ENCODE data around the gene EFCAB6. TPM values are rescaled to one million over a fixed set of nuclear protein-coding genes. Genes with fewer than 3 reads are reported as not detected.

Gene EFCAB6
- total RNA-seq, 1 experiment from 2014 or later = 0.94 TPM

GRCh38 chr22:43510281-43511070 is 301.6 kb downstream of the EFCAB6 start (continued):
- TF ChIP-seq, protein P1, sequence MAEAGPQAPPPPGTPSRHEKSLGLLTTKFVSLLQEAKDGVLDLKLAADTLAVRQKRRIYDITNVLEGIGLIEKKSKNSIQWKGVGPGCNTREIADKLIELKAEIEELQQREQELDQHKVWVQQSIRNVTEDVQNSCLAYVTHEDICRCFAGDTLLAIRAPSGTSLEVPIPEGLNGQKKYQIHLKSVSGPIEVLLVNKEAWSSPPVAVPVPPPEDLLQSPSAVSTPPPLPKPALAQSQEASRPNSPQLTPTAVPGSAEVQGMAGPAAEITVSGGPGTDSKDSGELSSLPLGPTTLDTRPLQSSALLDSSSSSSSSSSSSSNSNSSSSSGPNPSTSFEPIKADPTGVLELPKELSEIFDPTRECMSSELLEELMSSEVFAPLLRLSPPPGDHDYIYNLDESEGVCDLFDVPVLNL (CRISPR knock-in tag; IDR thresholded peaks at IDR 0.05; ENCODE audit: borderline replicate concordance, low read depth) = no peak
- no peak for TF ChIP-seq ZNF317 (CRISPR knock-in tag; IDR thresholded peaks at IDR 0.05; ENCODE audit: borderline replicate concordance, low read depth)
- TF ChIP-seq, protein P2, sequence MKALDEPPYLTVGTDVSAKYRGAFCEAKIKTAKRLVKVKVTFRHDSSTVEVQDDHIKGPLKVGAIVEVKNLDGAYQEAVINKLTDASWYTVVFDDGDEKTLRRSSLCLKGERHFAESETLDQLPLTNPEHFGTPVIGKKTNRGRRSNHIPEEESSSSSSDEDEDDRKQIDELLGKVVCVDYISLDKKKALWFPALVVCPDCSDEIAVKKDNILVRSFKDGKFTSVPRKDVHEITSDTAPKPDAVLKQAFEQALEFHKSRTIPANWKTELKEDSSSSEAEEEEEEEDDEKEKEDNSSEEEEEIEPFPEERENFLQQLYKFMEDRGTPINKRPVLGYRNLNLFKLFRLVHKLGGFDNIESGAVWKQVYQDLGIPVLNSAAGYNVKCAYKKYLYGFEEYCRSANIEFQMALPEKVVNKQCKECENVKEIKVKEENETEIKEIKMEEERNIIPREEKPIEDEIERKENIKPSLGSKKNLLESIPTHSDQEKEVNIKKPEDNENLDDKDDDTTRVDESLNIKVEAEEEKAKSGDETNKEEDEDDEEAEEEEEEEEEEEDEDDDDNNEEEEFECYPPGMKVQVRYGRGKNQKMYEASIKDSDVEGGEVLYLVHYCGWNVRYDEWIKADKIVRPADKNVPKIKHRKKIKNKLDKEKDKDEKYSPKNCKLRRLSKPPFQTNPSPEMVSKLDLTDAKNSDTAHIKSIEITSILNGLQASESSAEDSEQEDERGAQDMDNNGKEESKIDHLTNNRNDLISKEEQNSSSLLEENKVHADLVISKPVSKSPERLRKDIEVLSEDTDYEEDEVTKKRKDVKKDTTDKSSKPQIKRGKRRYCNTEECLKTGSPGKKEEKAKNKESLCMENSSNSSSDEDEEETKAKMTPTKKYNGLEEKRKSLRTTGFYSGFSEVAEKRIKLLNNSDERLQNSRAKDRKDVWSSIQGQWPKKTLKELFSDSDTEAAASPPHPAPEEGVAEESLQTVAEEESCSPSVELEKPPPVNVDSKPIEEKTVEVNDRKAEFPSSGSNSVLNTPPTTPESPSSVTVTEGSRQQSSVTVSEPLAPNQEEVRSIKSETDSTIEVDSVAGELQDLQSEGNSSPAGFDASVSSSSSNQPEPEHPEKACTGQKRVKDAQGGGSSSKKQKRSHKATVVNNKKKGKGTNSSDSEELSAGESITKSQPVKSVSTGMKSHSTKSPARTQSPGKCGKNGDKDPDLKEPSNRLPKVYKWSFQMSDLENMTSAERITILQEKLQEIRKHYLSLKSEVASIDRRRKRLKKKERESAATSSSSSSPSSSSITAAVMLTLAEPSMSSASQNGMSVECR (CRISPR knock-in tag; IDR thresholded peaks at IDR 0.05; ENCODE audit: borderline replicate concordance) = no peak

GRCh38 chr22:43509337-43509736 is 302.8 kb downstream of the EFCAB6 start:
- ChIA-PET POLR2A (no interaction called here), CTCF (no interaction called here)
- TF ChIP-seq E2F1 (CRISPR knock-in tag; IDR thresholded peaks at IDR 0.05) (no peak), ZNF281 (CRISPR knock-in tag; IDR thresholded peaks at IDR 0.05) (no peak), CREB1 (CRISPR knock-in tag; IDR thresholded peaks at IDR 0.05) (no peak), HMGA2 (CRISPR knock-in tag; IDR thresholded peaks at IDR 0.05) (no peak), PRRX2 (CRISPR knock-in tag; IDR thresholded peaks at IDR 0.05) (no peak), GRHL2 (CRISPR knock-in tag; IDR thresholded peaks at IDR 0.05; ENCODE audit: insufficient replicate concordance, severe bottlenecking) (no peak), ETV6 (CRISPR knock-in tag; IDR thresholded peaks at IDR 0.05) (no peak), ZNF263 (CRISPR knock-in tag; IDR thresholded peaks at IDR 0.05; ENCODE audit: low read depth) (no peak), TCF7 (CRISPR knock-in tag; IDR thresholded peaks at IDR 0.05; ENCODE audit: low read depth) (no peak), ZNF425 (CRISPR knock-in tag; conservative IDR thresholded peaks at IDR 0.05) (no peak), TEAD1 (CRISPR knock-in tag; IDR thresholded peaks at IDR 0.05) (no peak)
- TF ChIP-seq, protein P3, sequence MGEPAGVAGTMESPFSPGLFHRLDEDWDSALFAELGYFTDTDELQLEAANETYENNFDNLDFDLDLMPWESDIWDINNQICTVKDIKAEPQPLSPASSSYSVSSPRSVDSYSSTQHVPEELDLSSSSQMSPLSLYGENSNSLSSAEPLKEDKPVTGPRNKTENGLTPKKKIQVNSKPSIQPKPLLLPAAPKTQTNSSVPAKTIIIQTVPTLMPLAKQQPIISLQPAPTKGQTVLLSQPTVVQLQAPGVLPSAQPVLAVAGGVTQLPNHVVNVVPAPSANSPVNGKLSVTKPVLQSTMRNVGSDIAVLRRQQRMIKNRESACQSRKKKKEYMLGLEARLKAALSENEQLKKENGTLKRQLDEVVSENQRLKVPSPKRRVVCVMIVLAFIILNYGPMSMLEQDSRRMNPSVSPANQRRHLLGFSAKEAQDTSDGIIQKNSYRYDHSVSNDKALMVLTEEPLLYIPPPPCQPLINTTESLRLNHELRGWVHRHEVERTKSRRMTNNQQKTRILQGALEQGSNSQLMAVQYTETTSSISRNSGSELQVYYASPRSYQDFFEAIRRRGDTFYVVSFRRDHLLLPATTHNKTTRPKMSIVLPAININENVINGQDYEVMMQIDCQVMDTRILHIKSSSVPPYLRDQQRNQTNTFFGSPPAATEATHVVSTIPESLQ (CRISPR knock-in tag; IDR thresholded peaks at IDR 0.05) = no peak
- TF ChIP-seq, protein P4, sequence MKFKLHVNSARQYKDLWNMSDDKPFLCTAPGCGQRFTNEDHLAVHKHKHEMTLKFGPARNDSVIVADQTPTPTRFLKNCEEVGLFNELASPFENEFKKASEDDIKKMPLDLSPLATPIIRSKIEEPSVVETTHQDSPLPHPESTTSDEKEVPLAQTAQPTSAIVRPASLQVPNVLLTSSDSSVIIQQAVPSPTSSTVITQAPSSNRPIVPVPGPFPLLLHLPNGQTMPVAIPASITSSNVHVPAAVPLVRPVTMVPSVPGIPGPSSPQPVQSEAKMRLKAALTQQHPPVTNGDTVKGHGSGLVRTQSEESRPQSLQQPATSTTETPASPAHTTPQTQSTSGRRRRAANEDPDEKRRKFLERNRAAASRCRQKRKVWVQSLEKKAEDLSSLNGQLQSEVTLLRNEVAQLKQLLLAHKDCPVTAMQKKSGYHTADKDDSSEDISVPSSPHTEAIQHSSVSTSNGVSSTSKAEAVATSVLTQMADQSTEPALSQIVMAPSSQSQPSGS (CRISPR knock-in tag; IDR thresholded peaks at IDR 0.05; ENCODE audit: borderline replicate concordance, low read depth) = no peak
- H3K4me1 Mint-ChIP-seq = no peaks in the 10 kb centered on the region
- H3K36me3 Mint-ChIP-seq = no peaks in the 10 kb centered on the region
- H3K9me3 Mint-ChIP-seq = no peaks in the 10 kb centered on the region
- H3K27ac Mint-ChIP-seq = no peak overlapping the region
- ATAC-seq (no peak), DNase-seq (ENCODE audit: low spot score) (no peak)
- H3K4me3 Mint-ChIP-seq = no peak overlapping the region
- H3K27me3 Mint-ChIP-seq (ENCODE audit: low read depth) = no peaks in the 10 kb centered on the region
